22Rv1 (cell line): ENCODE measurements around the gene TSPAN2.

Source experiments
- H3K27ac ChIP-seq: fragments of 450-650 bp; 2 replicates; pipeline ENCODE4 v1.5.1; 2017
- CTCF ChIP-seq: fragments of 450-650 bp; IDR thresholded peaks from 2 replicates; pipeline ENCODE4 v1.5.1; 2017; ENCODE audit warnings: mild to moderate bottlenecking
- ZFX ChIP-seq: fragments of 450-650 bp; IDR thresholded peaks from 2 replicates; pipeline ENCODE4 v1.6.1; 2017; ENCODE audit warnings: antibody characterized with exemption, borderline replicate concordance

The TSPAN2 gene

GRCh38 chr1:115077286-115077983, 11.9 kb downstream of the TSPAN2 start:
- no peak for TF ChIP-seq CTCF
- H3K27ac ChIP-seq, result no peak overlapping the region

GRCh38 chr1:115076384-115076915, 12.9 kb downstream of the TSPAN2 start:
- TF ChIP-seq ZFX (no peak), CTCF (no peak)
- H3K27ac ChIP-seq, result no peak overlapping the region

DNA sequence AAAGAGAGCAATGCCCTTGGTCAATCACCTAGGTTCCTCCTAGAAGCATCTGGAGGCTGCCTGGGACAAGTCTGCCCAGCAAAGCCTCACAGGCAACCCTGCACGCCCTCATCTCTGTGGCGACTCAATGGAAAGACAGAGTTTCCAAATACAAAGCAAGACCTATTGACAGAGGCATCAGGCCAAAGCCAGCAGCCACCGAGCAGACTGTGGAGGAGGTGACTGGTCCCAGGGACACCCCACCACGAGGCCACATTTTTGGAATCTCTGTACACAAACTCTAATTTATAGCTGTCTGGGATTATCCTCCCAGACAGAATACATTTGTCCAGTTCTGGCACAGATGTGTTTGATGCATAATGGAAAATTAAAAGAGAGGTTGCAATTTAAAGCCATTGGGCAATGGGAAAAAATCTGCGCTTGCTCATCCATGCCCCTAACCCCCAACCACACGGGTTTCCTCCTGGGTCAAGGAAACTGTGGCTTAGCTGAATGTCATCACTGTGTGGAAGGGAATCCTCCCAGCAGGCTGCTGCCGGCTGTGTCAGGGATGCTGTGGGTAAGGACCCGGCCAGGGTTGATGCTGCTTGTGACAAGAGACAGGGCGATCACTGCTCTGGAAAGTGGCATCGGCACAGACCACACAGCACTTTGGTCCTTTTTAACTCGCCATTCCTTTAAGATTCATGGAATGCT, 14.3 kb downstream of the TSPAN2 start:
- H3K27ac ChIP-seq, result no peak overlapping the region
- no peak for TF ChIP-seq ZFX
- TF ChIP-seq CTCF, result no peak

GRCh38 chr1:115073298-115074087, 15.8 kb downstream of the TSPAN2 start:
- no peak for TF ChIP-seq CTCF
- no peak for TF ChIP-seq ZFX

GRCh38 chr1:115071012-115071664, 18.2 kb downstream of the TSPAN2 start:
- TF ChIP-seq CTCF (no peak), ZFX (no peak)
- no peak overlapping the region for H3K27ac ChIP-seq

More at GRCh38 chr1:115073298-115074087, 15.8 kb downstream of the TSPAN2 start:
- no peak overlapping the region for H3K27ac ChIP-seq

- H3K27ac ChIP-seq, result no peak overlapping the region
- TF ChIP-seq CTCF (no peak), ZFX (no peak)
Measured at GRCh38 chr1:115069659-115070308, 19.5 kb downstream of the TSPAN2 start.
